ENCODE measurements around the gene RIN3. TPM values are rescaled to one million over a fixed set of nuclear protein-coding genes. Genes with fewer than 3 reads are reported as not detected.

RIN3 gene
- total and polyA plus RNA-seq, 10 of the 15 experiments (the other 5 are each of a cell fraction or from before 2014, with no cell fraction given): 0.91 to 23.3 (median 6.3) TPM

DNA sequence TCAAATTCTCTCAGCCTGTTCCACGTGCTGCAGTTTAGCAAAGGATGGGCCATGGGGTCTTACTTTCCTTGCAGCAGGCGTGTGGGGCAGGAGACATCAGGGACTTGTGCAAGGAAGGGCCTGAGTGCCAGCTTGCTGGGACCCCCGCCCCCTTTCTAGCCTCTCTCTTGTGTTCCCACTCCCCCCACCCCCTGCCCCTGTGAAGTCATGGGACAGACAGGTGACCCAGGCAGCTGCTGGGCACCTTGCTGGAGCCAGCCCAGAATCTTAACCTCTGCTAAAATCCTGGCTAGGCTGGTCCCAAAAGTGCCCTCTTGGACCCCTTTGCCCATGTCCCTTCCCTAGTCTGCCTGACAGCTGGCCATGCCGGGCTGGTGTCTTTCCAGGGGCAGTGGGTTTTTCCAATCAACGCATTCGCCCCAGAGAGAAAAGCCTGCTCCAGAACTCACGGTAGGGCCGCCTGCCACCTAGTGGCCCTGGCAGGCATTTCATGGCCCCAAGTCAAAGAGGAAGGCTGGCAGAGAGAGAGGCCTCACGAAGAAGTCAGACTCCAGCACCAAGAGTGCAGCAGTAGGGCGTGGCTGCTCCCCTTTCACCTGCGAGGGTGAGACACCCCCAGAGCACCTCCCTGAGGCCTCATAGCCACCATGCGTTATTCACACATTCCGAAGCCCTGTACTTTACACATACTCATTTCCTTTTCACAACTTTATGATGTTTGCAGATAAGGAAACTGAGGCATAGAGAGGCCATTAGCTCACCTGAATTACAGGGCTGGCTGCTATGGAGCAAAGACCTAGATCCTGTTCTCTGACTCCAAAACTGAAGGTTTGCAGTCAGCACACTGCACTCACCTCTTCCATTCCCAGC, 167.4 kb downstream of the RIN3 start (continued):
- TF ChIP-seq, protein P1, sequence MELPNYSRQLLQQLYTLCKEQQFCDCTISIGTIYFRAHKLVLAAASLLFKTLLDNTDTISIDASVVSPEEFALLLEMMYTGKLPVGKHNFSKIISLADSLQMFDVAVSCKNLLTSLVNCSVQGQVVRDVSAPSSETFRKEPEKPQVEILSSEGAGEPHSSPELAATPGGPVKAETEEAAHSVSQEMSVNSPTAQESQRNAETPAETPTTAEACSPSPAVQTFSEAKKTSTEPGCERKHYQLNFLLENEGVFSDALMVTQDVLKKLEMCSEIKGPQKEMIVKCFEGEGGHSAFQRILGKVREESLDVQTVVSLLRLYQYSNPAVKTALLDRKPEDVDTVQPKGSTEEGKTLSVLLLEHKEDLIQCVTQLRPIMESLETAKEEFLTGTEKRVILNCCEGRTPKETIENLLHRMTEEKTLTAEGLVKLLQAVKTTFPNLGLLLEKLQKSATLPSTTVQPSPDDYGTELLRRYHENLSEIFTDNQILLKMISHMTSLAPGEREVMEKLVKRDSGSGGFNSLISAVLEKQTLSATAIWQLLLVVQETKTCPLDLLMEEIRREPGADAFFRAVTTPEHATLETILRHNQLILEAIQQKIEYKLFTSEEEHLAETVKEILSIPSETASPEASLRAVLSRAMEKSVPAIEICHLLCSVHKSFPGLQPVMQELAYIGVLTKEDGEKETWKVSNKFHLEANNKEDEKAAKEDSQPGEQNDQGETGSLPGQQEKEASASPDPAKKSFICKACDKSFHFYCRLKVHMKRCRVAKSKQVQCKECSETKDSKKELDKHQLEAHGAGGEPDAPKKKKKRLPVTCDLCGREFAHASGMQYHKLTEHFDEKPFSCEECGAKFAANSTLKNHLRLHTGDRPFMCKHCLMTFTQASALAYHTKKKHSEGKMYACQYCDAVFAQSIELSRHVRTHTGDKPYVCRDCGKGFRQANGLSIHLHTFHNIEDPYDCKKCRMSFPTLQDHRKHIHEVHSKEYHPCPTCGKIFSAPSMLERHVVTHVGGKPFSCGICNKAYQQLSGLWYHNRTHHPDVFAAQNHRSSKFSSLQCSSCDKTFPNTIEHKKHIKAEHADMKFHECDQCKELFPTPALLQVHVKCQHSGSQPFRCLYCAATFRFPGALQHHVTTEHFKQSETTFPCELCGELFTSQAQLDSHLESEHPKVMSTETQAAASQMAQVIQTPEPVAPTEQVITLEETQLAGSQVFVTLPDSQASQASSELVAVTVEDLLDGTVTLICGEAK (IDR thresholded peaks at IDR 0.05; ENCODE audit: borderline replicate concordance): no peak
- TF ChIP-seq, protein P2, sequence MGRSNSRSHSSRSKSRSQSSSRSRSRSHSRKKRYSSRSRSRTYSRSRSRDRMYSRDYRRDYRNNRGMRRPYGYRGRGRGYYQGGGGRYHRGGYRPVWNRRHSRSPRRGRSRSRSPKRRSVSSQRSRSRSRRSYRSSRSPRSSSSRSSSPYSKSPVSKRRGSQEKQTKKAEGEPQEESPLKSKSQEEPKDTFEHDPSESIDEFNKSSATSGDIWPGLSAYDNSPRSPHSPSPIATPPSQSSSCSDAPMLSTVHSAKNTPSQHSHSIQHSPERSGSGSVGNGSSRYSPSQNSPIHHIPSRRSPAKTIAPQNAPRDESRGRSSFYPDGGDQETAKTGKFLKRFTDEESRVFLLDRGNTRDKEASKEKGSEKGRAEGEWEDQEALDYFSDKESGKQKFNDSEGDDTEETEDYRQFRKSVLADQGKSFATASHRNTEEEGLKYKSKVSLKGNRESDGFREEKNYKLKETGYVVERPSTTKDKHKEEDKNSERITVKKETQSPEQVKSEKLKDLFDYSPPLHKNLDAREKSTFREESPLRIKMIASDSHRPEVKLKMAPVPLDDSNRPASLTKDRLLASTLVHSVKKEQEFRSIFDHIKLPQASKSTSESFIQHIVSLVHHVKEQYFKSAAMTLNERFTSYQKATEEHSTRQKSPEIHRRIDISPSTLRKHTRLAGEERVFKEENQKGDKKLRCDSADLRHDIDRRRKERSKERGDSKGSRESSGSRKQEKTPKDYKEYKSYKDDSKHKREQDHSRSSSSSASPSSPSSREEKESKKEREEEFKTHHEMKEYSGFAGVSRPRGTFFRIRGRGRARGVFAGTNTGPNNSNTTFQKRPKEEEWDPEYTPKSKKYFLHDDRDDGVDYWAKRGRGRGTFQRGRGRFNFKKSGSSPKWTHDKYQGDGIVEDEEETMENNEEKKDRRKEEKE (IDR thresholded peaks at IDR 0.05): no peak
- TF ChIP-seq ZNF384 (IDR thresholded peaks at IDR 0.05; ENCODE audit: borderline replicate concordance, low read depth, low read length) (no peak), MYC (IDR thresholded peaks at IDR 0.05; ENCODE audit: insufficient read depth, insufficient read length, insufficient replicate concordance, low read length, severe bottlenecking) (no peak), RBBP5 (conservative IDR thresholded peaks at IDR 0.05) (no peak), CHD4 (IDR thresholded peaks at IDR 0.05) (no peak), TCF3 (IDR thresholded peaks at IDR 0.05; ENCODE audit: borderline replicate concordance, insufficient read depth, low read depth, low read length) (no peak), RUNX3 (IDR thresholded peaks at IDR 0.05; ENCODE audit: low read length) (no peak), EED (IDR thresholded peaks at IDR 0.05; ENCODE audit: low read depth) (peak; percentile 66), MEF2B (IDR thresholded peaks at IDR 0.05; ENCODE audit: partially characterized antibody, poor library complexity, severe bottlenecking) (no peak), CHD1 (IDR thresholded peaks at IDR 0.05; ENCODE audit: low read depth, low read length) (no peak), SPI1 (IDR thresholded peaks at IDR 0.05; ENCODE audit: borderline replicate concordance, insufficient read depth, low read depth, low read length) (no peak), TCF12 (IDR thresholded peaks at IDR 0.05; ENCODE audit: low read depth, low read length) (no peak), BRCA1 (IDR thresholded peaks at IDR 0.05; ENCODE audit: low read depth, low read length) (no peak), CBX3 (IDR thresholded peaks at IDR 0.05; ENCODE audit: borderline replicate concordance, low read depth) (no peak)
- TF ChIP-seq, protein P3, sequence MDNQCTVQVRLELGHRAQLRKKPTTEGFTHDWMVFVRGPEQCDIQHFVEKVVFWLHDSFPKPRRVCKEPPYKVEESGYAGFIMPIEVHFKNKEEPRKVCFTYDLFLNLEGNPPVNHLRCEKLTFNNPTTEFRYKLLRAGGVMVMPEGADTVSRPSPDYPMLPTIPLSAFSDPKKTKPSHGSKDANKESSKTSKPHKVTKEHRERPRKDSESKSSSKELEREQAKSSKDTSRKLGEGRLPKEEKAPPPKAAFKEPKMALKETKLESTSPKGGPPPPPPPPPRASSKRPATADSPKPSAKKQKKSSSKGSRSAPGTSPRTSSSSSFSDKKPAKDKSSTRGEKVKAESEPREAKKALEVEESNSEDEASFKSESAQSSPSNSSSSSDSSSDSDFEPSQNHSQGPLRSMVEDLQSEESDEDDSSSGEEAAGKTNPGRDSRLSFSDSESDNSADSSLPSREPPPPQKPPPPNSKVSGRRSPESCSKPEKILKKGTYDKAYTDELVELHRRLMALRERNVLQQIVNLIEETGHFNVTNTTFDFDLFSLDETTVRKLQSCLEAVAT (IDR thresholded peaks at IDR 0.05): no peak
- TF ChIP-seq, protein P4, sequence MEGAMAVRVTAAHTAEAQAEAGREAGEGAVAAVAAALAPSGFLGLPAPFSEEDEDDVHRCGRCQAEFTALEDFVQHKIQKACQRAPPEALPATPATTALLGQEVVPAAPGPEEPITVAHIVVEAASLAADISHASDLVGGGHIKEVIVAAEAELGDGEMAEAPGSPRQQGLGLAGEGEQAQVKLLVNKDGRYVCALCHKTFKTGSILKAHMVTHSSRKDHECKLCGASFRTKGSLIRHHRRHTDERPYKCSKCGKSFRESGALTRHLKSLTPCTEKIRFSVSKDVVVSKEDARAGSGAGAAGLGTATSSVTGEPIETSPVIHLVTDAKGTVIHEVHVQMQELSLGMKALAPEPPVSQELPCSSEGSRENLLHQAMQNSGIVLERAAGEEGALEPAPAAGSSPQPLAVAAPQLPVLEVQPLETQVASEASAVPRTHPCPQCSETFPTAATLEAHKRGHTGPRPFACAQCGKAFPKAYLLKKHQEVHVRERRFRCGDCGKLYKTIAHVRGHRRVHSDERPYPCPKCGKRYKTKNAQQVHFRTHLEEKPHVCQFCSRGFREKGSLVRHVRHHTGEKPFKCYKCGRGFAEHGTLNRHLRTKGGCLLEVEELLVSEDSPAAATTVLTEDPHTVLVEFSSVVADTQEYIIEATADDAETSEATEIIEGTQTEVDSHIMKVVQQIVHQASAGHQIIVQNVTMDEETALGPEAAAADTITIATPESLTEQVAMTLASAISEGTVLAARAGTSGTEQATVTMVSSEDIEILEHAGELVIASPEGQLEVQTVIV (IDR thresholded peaks at IDR 0.05; ENCODE audit: borderline replicate concordance, partially characterized antibody): no peak
